H1 (cell line): Measurements from ENCODE around the gene SHISA7. TPM values are rescaled to one million over a fixed set of nuclear protein-coding genes. Genes with fewer than 3 reads are reported as not detected.
"Not testable (repeated sequence)": the region's sequence is repeated elsewhere in the genome, so short reads cannot be mapped to it uniquely, and the experiment has no call there.

ENCODE experiments used
- CTCF ChIA-PET: fragments of 300-600 bp; sonication (Branson Sonifier 250); formaldehyde crosslinking; loops from one replicate; lab custom pipeline; 2021; ENCODE audit not compliant: partially characterized antibody; lab: Charles Lee
- POLR2A ChIA-PET: fragments of 300-600 bp; sonication (Branson Sonifier 250); formaldehyde crosslinking; loops from one replicate; lab custom pipeline; 2021; ENCODE audit warnings: inconsistent platforms; ENCODE audit not compliant: partially characterized antibody; lab: Charles Lee
- DNase-seq, 2 experiments: peaks; one replicate each; pipeline versions ENCODE4 v3.0.0 to v3.0.0-alpha.2; 2010 to 2022; ENCODE audit warnings: low spot score in 2 of 2, low read depth in 1 of 2, mixed read lengths in 1 of 2
- FAIRE-seq: peaks from 2 replicates; lab custom pipeline; 2011; peaks lifted over from hg19 to GRCh38; lab: Jason Lieb, UNC
- H2AFZ ChIP-seq: 2 replicates; pipeline ENCODE4 v1.8.1; 2012; ENCODE audit warnings: low read length, inconsistent platforms
- H2AK5ac ChIP-seq: 2 replicates; pipeline ENCODE4 v1.6.1; 2013; ENCODE audit warnings: low read depth, low read length
- H2BK120ac ChIP-seq: replicated peaks from 2 replicates; pipeline ENCODE3; 2013; ENCODE audit warnings: low read depth, low read length, inconsistent platforms
- H2BK12ac ChIP-seq: 2 replicates; pipeline ENCODE4 v1.6.1; 2013; ENCODE audit warnings: low read depth, low read length
- H2BK15ac ChIP-seq: 2 replicates; pipeline ENCODE4 v1.6.1; 2013; ENCODE audit warnings: low read length
- H2BK20ac ChIP-seq: 2 replicates; pipeline ENCODE4 v1.6.1; 2013; ENCODE audit warnings: low read length
- H2BK5ac ChIP-seq: 2 replicates; pipeline ENCODE4 v1.6.1; 2013; ENCODE audit warnings: low read depth, low read length
- H3K14ac ChIP-seq: 2 replicates; pipeline ENCODE4 v1.6.1; 2013; ENCODE audit warnings: inconsistent platforms; ENCODE audit not compliant: insufficient read length
- H3K18ac ChIP-seq: 2 replicates; pipeline ENCODE4 v1.6.1; 2013; ENCODE audit warnings: low read length; ENCODE audit errors: extremely low read depth
- H3K23ac ChIP-seq: 2 replicates; pipeline ENCODE4 v1.6.1; 2013; ENCODE audit warnings: inconsistent platforms; ENCODE audit not compliant: insufficient read length
- H3K23me2 ChIP-seq: 2 replicates; pipeline ENCODE4 v1.6.1; 2013; ENCODE audit warnings: low read depth, low read length
- H3K27ac ChIP-seq: 2 replicates; pipeline ENCODE4 v1.6.1; 2011; ENCODE audit warnings: low read depth, low read length, inconsistent platforms
- H3K27me3 ChIP-seq, 4 experiments: replicated peaks in 1 of 4; 1 replicate in 1 of 4; 2 replicates in 3 of 4; pipeline versions ENCODE4 v1.6.1 to v1.8.1; 2011 to 2013; ENCODE audit warnings: low read length in 3 of 4, mild to moderate bottlenecking in 3 of 4, inconsistent platforms in 2 of 4, mixed read lengths in 2 of 4, moderate library complexity in 1 of 4; ENCODE audit not compliant: control insufficient read depth in 3 of 4, insufficient read depth in 3 of 4; ENCODE audit errors: extremely low read depth in 1 of 4
- H3K36me3 ChIP-seq, 4 experiments: 2 replicates each; pipeline versions ENCODE4 v1.6.1 to v1.8.1; 2011 to 2013; ENCODE audit warnings: mild to moderate bottlenecking in 4 of 4, low read length in 3 of 4, moderate library complexity in 2 of 4, control low read depth in 1 of 4, inconsistent platforms in 1 of 4; ENCODE audit not compliant: insufficient read depth in 4 of 4, control insufficient read depth in 2 of 4
- H3K4ac ChIP-seq: replicated peaks from 2 replicates; pipeline ENCODE3; 2013; ENCODE audit warnings: low read length, low read depth, mixed read lengths, inconsistent platforms; ENCODE audit not compliant: insufficient read length
- H3K4me1 ChIP-seq, 4 experiments: replicated peaks in 1 of 4; 1 replicate in 1 of 4; 2 replicates in 3 of 4; pipeline versions ENCODE4 v1.6.1 to v1.8.1; 2011 to 2013; ENCODE audit warnings: low read length in 3 of 4, inconsistent platforms in 2 of 4, mixed read lengths in 1 of 4; ENCODE audit not compliant: insufficient read depth in 4 of 4, control insufficient read depth in 3 of 4
- H3K4me2 ChIP-seq, 2 experiments: 2 replicates each; pipeline versions ENCODE4 v1.6.1 to v1.8.1; 2011 to 2013; ENCODE audit warnings: low read depth in 2 of 2, low read length in 2 of 2, control low read depth in 1 of 2, inconsistent platforms in 1 of 2, mild to moderate bottlenecking in 1 of 2; ENCODE audit not compliant: insufficient read depth in 1 of 2
- H3K4me3 ChIP-seq, 4 experiments: fragments of 200-600, 300-600 bp in 1 of 4; sonication (generic), shearing (Covaris generic), sonication (Bioruptor Twin) in 1 of 4; 2 replicates each; pipeline versions ENCODE4 v1.5.1 to v1.8.1; 2011 to 2016; ENCODE audit warnings: low read length in 4 of 4, low read depth in 3 of 4, control low read depth in 2 of 4, inconsistent platforms in 2 of 4, mild to moderate bottlenecking in 2 of 4, mixed read lengths in 1 of 4, moderate library complexity in 1 of 4; ENCODE audit not compliant: insufficient read depth in 2 of 4; ENCODE audit errors: extremely low read depth in 1 of 4
- H3K56ac ChIP-seq: replicated peaks from 2 replicates; pipeline ENCODE3; 2013; ENCODE audit warnings: low read depth, mild to moderate bottlenecking, mixed read lengths, low read length, inconsistent platforms; ENCODE audit not compliant: insufficient read length
- H3K79me1 ChIP-seq: 2 replicates; pipeline ENCODE4 v1.6.1; 2013; ENCODE audit warnings: low read depth, low read length, control low read depth
- H3K79me2 ChIP-seq, 2 experiments: 2 replicates each; pipeline versions ENCODE4 v1.6.1 to v1.8.1; 2012 to 2013; ENCODE audit warnings: low read length in 2 of 2, mild to moderate bottlenecking in 2 of 2, inconsistent platforms in 1 of 2; ENCODE audit not compliant: insufficient read depth in 2 of 2, control insufficient read depth in 1 of 2
- H3K9ac ChIP-seq, 4 experiments: replicated peaks in 1 of 4; 1 replicate in 1 of 4; 2 replicates in 3 of 4; pipeline versions ENCODE4 v1.6.1 to v1.8.1; 2011 to 2013; ENCODE audit warnings: low read depth in 3 of 4, low read length in 3 of 4, control low read depth in 2 of 4, mild to moderate bottlenecking in 2 of 4, moderate library complexity in 2 of 4, inconsistent platforms in 1 of 4; ENCODE audit errors: extremely low read depth in 1 of 4
- H3K9me3 ChIP-seq, 2 experiments: 2 replicates each; pipeline versions ENCODE4 v1.6.1 to v1.8.1; 2012 to 2013; ENCODE audit warnings: mild to moderate bottlenecking in 2 of 2, moderate library complexity in 2 of 2, control low read depth in 1 of 2, inconsistent platforms in 1 of 2, low read depth in 1 of 2, low read length in 1 of 2, mixed read lengths in 1 of 2; ENCODE audit not compliant: insufficient read depth in 2 of 2
- H4K20me1 ChIP-seq, 2 experiments: replicated peaks in 1 of 2; 2 replicates each; pipeline versions ENCODE3 to v1.8.1; 2011 to 2013; ENCODE audit warnings: inconsistent platforms in 2 of 2, low read length in 2 of 2, mild to moderate bottlenecking in 1 of 2; ENCODE audit not compliant: insufficient read depth in 2 of 2, control insufficient read depth in 1 of 2
- H4K5ac ChIP-seq: 2 replicates; pipeline ENCODE4 v1.6.1; 2013; ENCODE audit warnings: low read length, low read depth, mixed read lengths, inconsistent platforms; ENCODE audit not compliant: insufficient read length
- H4K8ac ChIP-seq: 2 replicates; pipeline ENCODE4 v1.8.0; 2013; ENCODE audit warnings: mild to moderate bottlenecking, moderate library complexity, low read length, inconsistent platforms; ENCODE audit not compliant: insufficient read depth; ENCODE audit errors: extremely low read depth
- H4K91ac ChIP-seq: replicated peaks from 2 replicates; pipeline ENCODE3; 2013; ENCODE audit warnings: low read length, mixed read lengths, inconsistent platforms; ENCODE audit not compliant: insufficient read length
- CBX5 ChIP-seq: fragments of 300-800, 300-1000 bp; sonication (generic); IDR thresholded peaks from 2 replicates; pipeline ENCODE4 v1.7.1; 2016; ENCODE audit warnings: antibody characterized with exemption, low read length, low read depth
- CTBP2 ChIP-seq: IDR thresholded peaks from 2 replicates; pipeline ENCODE4 v1.7.0; 2011; ENCODE audit warnings: borderline replicate concordance, mild to moderate bottlenecking, moderate library complexity, mixed read lengths, low read length; ENCODE audit not compliant: insufficient read depth, insufficient read length
- EP300 ChIP-seq, 2 experiments: IDR thresholded peaks; 1 replicate in 1 of 2; 2 replicates in 1 of 2; pipeline ENCODE4 v1.6.1; 2011 to 2012; ENCODE audit warnings: low read depth in 2 of 2, low read length in 2 of 2, mild to moderate bottlenecking in 2 of 2, borderline replicate concordance in 1 of 2, inconsistent platforms in 1 of 2, moderate library complexity in 1 of 2
- GABPA ChIP-seq: IDR thresholded peaks from 2 replicates; pipeline ENCODE4 v1.6.1; 2011; ENCODE audit warnings: mild to moderate bottlenecking, low read length, moderate library complexity, borderline replicate concordance; ENCODE audit not compliant: insufficient read depth
- TBP ChIP-seq: IDR thresholded peaks from 2 replicates; pipeline ENCODE4 v1.6.1; 2011; ENCODE audit warnings: low read depth, low read length, improper control_type of control experiment
- WGBS, 2 experiments: shearing (Covaris generic) in 1 of 2; methylation state at CpG; one replicate each; pipeline versions ENCODE4 v1.1.6 to v1.1.7; 2013 to 2015; ENCODE audit warnings: low lambda C conversion rate in 2 of 2, mixed read lengths in 2 of 2, inconsistent platforms in 1 of 2, low coverage in 1 of 2, missing lambda C conversion rate in 1 of 2; ENCODE audit not compliant: insufficient replicate concordance in 2 of 2, insufficient coverage in 1 of 2, insufficient read length in 1 of 2; ENCODE audit errors: extremely low coverage in 1 of 2, missing lambda C conversion rate in 1 of 2; 5-methylcytosine and 5-hydroxymethylcytosine counted together
- polyA plus RNA-seq, 7 experiments: library from polyadenylated mRNA; depleted of rRNA in 3 of 7; stranded (reverse) in 5 of 7; unstranded in 2 of 7; fragments of >200 nt in 5 of 7; fragments of 200-250 nt in 2 of 7; gene quantifications; 1 replicate in 5 of 7; 2 replicates in 1 of 7; 4 replicates in 1 of 7; pipeline versions ENCODE4 v1.2.1 to v1.2.3, GENCODE V29; 2011 to 2013; ENCODE audit warnings: missing spikeins in 2 of 7, mixed read lengths in 2 of 7
- total RNA-seq: library from RNA; stranded (reverse); fragmentation: NEBNext Ultra II Directional; extraction: Animal tissue kit (Norgen Biotek cat#: 25700); gene quantifications from 2 replicates; pipeline ENCODE4 v1.2.1, GENCODE V29; 2021

Gene SHISA7
- total and polyA plus RNA-seq, 2 of the 8 experiments (the other 6 are each of a cell fraction or from before 2014, with no cell fraction given) = 0.76 to 1.0 TPM

DNA sequence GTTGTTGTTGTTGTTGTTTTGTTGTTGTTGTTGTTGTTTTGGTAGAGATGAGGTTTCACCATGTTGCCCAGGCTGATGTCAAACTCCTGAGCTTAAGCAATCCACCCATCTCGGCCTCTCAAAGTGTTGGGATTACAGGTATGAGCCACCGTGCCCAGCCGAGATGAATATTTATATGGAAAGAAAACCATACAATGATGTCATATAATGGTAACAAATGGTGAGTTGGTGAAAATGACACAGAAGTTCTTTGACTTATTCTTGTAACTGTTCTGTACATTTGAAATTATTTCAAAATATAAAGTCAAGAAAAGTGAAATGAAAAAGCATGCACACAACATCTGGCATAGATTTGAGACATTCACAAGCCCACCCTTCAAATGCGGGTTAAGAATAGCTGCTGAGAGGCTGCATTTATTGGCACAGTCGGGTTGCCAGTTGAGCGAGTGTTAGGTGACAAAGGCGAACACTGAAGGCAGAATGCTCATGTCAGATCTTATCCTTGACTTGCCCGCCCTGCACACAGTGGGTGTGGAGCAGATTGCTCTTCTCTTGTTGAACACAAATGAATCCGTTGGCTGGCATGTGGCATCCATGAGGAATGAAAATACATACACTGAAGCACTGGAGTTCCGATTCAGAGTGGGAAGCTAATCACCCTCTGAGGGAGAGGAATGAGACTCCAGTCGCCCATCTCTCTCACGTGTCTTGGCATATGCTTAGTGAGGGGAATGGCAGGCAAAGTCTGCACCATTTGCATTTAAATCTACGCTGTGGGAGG is 19.7 kb downstream of the SHISA7 start (continued):
- no peak for TF ChIP-seq GABPA
- TF ChIP-seq EP300 (IDR thresholded peaks at IDR 0.05; ENCODE audit: borderline replicate concordance in 1 of 2, low read depth in 2 of 2, low read length in 2 of 2) = no peak
- TF ChIP-seq CBX5 = no peak
- no peak for TF ChIP-seq TBP
- TF ChIP-seq CTBP2 = no peak

DNA sequence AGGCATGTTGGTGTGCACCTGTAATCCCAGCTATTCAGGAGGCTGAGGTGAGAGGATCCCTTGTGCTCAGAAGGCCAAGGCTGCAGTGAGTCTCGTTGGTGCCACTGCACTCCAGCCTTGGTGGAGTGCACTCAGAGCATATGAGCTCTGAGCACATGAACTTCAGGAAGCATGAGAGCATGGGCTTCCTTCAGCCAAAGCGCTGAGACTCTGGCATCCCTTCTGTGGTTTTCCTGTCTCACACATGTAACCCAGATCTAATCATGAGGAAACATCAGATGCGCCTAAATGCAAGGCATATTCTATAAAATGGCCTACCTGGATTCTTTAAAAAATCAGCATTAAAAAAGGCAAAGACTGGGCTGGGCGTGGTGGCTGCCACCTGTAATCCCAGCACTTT is 21.8 kb downstream of the SHISA7 start:
- H3K4me2 ChIP-seq, H2BK15ac ChIP-seq, H3K14ac ChIP-seq, H3K18ac ChIP-seq, H3K9me3 ChIP-seq, H2BK120ac ChIP-seq, FAIRE-seq, H3K56ac ChIP-seq, H4K5ac ChIP-seq, H2AFZ ChIP-seq, H2BK20ac ChIP-seq, H2AK5ac ChIP-seq, H3K27ac ChIP-seq, DNase-seq, H3K36me3 ChIP-seq, H4K20me1 ChIP-seq, H3K4me3 ChIP-seq, H3K4ac ChIP-seq, H3K23me2 ChIP-seq, H3K79me1 ChIP-seq, H3K23ac ChIP-seq, H4K91ac ChIP-seq, H4K8ac ChIP-seq, H3K79me2 ChIP-seq, H3K4me1 ChIP-seq, H3K9ac ChIP-seq, H2BK5ac ChIP-seq, H2BK12ac ChIP-seq: not testable (repeated sequence)
- H3K27me3 ChIP-seq = peaks cover 0 to 11% (median under 1%) of the 10 kb centered on the region in 4 experiments; a peak in 1 of 7 replicates
- POLR2A ChIA-PET = interaction anchor here (0.7 to 34.6 kb wide), 2 partner anchors 26 to 28 kb away, joined by 3 to 874 read pairs; partner anchors contain the start of genes RPL28, TMEM238 and UBE2S
- CTCF ChIA-PET = interaction anchor here (0.7 to 4.3 kb wide), 5 partner anchors 8 to 211 kb away, joined by 3 to 13 read pairs (median 4); no protein-coding TSS in a partner anchor
- WGBS, 2 experiments = 81% methylated on average over 4 of the region's 4 CpGs; no CpG with 5 or more reads in 1 of the 2 experiments
